GM10248 (cell line): Measurements from ENCODE around the gene LGALS3BP.

ENCODE experiments used
- CTCF ChIA-PET: fragments of 300-600 bp; sonication (Branson Sonifier 250); formaldehyde crosslinking; extraction: SDS; loops from one replicate; lab custom pipeline; 2021; ENCODE audit warnings: antibody characterized with exemption; lab: Yijun Ruan, JAX
- POLR2A ChIA-PET: fragments of 350-650 bp; sonication (Branson Sonifier 250); formaldehyde crosslinking; extraction: SDS; loops from one replicate; lab custom pipeline; 2020; ENCODE audit warnings: antibody characterized with exemption; lab: Yijun Ruan, JAX
- DNase-seq: peaks from one replicate; pipeline ENCODE4 v3.0.0; 2012; ENCODE audit errors: extremely low spot score
- TF ChIP-seq, protein P1 (sequence below): IDR thresholded peaks from 2 replicates; pipeline ENCODE4 v1.5.1; 2012; ENCODE audit warnings: mild to moderate bottlenecking, low read depth; ENCODE audit errors: extremely low read depth, missing control alignments, control extremely low read depth

LGALS3BP gene

DNA sequence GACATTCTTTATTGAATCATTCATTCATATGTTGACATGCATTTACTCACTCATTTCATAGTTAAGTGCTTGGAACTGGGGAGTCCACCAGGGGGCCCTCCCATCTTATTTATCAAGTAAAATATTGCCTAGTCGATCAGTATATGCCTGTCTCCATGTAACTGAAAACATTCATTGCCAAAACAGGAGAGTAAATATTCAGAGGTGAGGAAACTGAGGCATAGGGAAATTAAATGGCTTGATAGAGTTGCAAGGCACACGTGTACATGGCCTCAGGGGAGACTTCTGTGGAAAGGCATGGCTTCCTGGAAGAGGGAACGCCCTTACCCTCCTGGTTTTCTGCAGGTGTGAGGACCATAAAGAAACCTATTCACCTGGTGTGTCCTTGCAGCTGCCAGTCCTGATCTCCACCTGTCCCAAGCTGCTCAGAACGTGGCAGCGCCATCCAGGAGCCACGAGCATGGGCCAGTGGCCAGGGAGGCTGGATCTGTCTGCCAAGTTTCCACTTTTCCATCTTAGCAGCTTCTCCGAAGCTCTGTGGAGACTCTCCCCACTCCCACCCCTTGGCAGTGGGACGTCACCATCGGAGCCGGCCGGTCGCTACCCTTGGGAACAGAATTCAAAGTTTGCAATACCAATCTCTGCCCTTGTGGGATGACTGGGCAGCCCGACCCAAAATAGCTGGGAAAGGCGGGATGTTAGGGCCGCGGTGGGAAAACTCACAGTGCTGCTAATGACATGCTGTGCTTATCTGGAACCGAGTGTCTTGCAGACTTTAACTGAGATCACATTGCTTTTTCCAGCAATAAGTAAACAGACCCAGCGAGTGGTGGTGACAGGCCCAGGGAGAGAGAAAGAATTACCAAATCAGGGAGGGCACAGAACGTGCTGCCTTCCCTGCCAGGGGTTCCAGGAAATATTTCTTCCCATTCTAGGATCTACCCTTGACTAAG is 40.2 kb upstream of the LGALS3BP start:
- DNase-seq = no peak
- ChIA-PET CTCF (interaction anchor here (0.7 to 3.4 kb wide), 10 partner anchors 13 to 372 kb away, joined by 3 to 24 read pairs (median 4); no protein-coding TSS in a partner anchor), POLR2A (no interaction called here)
- TF ChIP-seq, protein P1, sequence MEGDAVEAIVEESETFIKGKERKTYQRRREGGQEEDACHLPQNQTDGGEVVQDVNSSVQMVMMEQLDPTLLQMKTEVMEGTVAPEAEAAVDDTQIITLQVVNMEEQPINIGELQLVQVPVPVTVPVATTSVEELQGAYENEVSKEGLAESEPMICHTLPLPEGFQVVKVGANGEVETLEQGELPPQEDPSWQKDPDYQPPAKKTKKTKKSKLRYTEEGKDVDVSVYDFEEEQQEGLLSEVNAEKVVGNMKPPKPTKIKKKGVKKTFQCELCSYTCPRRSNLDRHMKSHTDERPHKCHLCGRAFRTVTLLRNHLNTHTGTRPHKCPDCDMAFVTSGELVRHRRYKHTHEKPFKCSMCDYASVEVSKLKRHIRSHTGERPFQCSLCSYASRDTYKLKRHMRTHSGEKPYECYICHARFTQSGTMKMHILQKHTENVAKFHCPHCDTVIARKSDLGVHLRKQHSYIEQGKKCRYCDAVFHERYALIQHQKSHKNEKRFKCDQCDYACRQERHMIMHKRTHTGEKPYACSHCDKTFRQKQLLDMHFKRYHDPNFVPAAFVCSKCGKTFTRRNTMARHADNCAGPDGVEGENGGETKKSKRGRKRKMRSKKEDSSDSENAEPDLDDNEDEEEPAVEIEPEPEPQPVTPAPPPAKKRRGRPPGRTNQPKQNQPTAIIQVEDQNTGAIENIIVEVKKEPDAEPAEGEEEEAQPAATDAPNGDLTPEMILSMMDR = peak; percentile 37

DNA sequence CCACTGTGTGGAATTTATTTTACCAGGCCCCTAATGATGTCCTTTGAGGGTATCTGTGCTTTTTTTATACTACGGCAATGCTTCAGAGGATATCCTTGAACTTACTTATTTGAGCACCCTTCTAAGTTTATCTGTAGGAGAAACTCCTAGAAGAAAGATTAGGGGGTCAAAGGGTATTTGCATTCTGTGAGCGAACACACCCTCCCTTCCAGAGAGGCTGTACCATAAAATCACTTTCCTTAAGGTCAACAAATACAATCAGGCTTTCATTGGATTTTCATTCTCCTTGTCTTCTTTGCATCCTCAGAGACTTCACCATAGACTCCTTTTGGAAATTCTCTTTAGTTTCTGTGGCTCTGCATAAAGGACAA is 39.5 kb upstream of the LGALS3BP start:
- ChIA-PET CTCF (interaction anchor here (0.7 to 3.4 kb wide), 4 partner anchors 14 to 46 kb away, joined by 4 to 17 read pairs (median 4); no protein-coding TSS in a partner anchor), POLR2A (no interaction called here)
- TF ChIP-seq, protein P1 = no peak
- no peak for DNase-seq

DNA sequence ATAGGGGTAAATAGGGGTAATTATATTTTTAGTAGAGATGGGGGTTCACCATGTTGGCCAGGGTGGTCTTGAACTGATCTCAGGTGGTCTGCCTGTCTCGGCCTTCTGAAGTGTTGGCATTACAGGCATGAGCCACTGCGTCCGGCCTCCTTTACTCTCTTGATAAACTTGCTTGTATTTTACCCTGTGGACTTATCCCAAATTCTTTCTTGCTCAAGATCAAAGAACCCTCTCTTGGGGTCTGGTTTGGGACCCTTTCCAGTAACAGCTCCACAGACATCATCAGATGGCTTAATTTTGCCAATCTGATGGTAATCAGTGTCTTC is 38.6 kb upstream of the LGALS3BP start:
- TF ChIP-seq, protein P1 = no peak
- ChIA-PET POLR2A (no interaction called here), CTCF (interaction anchor here (3.4 kb wide), 1 partner anchor 15 kb away, joined by 17 read pairs; no protein-coding TSS in a partner anchor)
- no peak for DNase-seq

DNA sequence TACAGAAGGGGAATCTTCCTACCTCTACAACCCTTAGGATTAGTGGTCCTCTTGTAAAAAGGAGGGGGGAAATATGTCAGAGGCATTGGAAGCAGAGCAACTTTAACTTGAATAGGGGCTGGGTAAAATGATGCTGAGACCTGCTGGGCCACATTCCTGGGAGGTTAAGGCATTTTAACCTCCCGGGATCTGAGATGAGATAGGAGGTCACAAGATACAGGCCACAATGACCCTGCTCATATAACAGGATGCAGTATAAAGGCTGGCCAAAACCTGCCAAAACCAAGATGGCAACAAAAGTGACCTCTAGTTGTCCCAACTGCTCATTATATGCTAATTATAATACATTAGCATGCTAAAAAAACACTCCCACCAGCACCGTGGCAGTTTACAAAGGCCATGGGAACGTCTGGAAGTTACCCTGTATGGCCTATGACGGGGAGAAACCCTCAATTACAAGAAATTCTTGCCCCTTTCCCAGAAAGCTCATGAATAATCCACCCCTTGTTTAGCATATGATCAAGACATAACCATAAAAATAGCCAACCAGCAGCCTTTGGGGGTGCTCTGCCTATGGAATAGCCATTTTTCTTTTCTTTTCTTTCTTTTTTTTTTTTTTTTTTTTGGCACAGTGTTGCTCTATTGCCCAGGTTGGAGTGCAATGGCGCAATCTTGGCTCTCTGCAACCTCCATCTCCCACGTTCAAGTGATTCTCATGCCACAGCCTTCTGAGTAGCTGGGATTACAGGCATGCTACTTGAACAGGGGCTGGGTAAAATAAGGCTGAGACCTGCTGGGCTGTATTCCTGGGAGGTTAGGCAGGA is 38.0 kb upstream of the LGALS3BP start:
- DNase-seq = no peak
- POLR2A ChIA-PET = no interaction called here
- TF ChIP-seq, protein P1 = no peak
- CTCF ChIA-PET = no interaction called here

DNA sequence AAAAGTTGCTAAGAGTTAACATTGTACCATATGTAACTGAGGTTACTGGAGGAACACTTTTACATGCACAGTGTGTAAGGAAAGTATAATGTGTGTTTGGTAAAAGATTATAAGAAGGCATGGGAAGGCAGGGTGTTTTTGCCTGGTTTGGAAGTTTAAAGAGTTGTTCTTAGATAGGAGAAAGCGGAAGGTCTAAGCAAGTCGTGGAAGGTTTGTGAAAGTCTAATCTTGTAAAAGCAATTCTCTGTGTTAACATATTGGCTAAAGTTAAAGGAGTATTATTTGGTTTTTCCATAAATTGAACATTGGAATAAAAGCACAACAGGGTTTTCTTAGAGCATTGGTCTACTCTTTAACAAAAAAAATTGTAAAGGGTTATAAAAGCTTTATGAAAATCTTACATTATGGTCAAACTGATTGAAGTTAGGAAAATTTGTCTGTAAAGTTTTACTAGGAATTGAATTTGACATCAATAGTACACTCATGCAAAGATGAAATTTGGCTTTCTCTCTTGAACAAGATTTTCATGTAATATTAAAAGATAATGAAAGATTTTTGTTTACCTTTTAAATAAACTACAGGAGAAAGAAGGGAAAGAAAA is 34.5 kb upstream of the LGALS3BP start:
- CTCF ChIA-PET = interaction anchor here (1.1 to 1.3 kb wide), 2 partner anchors 28 to 31 kb away, joined by 3 to 4 read pairs; no protein-coding TSS in a partner anchor
- POLR2A ChIA-PET = no interaction called here
- TF ChIP-seq, protein P1 = no peak

More for the DNA sequence above, 34.5 kb upstream of the LGALS3BP start:
- no peak for DNase-seq
